Calu3 (cell line): ENCODE data around the gene CACNA1H. TPM values are rescaled to one million over a fixed set of nuclear protein-coding genes. Genes with fewer than 3 reads are reported as not detected.

ENCODE experiments used
- BruUV-seq: library from RNA; stranded (reverse); fragments of 400-500 nt; replicated peaks from 2 replicates; lab custom pipeline; 2021; lab: Mats Ljungman, UMichigan
- CTCF ChIA-PET: fragments of 300-600 bp; sonication (Branson Sonifier 250); formaldehyde crosslinking; loops from one replicate; lab custom pipeline; 2022; ENCODE audit warnings: antibody characterized with exemption; lab: Charles Lee
- DNase-seq: peaks from one replicate; pipeline ENCODE4 v3.0.0; 2022
- H3K27ac Mint-ChIP-seq: one replicate; pipeline ENCODE4 v1.8.0; 2022; ENCODE audit warnings: mixed read lengths; ENCODE audit not compliant: unreplicated experiment
- H3K27me3 Mint-ChIP-seq: one replicate; pipeline ENCODE4 v1.8.0; 2022; ENCODE audit warnings: mixed read lengths; ENCODE audit not compliant: unreplicated experiment
- H3K36me3 Mint-ChIP-seq: one replicate; pipeline ENCODE4 v1.8.0; 2022; ENCODE audit warnings: mild to moderate bottlenecking, moderate library complexity, mixed read lengths; ENCODE audit not compliant: insufficient read depth, unreplicated experiment
- H3K4me1 Mint-ChIP-seq: one replicate; pipeline ENCODE4 v1.8.0; 2022; ENCODE audit warnings: mild to moderate bottlenecking, low read depth, mixed read lengths; ENCODE audit not compliant: unreplicated experiment
- H3K4me3 Mint-ChIP-seq: one replicate; pipeline ENCODE4 v1.8.0; 2022; ENCODE audit warnings: mild to moderate bottlenecking, low read depth, moderate library complexity, mixed read lengths; ENCODE audit not compliant: unreplicated experiment
- H3K9me3 Mint-ChIP-seq: one replicate; pipeline ENCODE4 v1.8.0; 2022; ENCODE audit warnings: low read depth, mixed read lengths; ENCODE audit not compliant: unreplicated experiment
- CTCF ChIP-seq: fragments of 200-600 bp; IDR thresholded peaks from one replicate; pipeline ENCODE4 v1.8.0; 2022; ENCODE audit warnings: antibody characterized with exemption; ENCODE audit not compliant: unreplicated experiment
- intact Hi-C: fragments of 100-400 bp; cut with micrococcal nuclease; formaldehyde crosslinking; loops from one replicate; pipeline ENCODE4 v1.10.0; 2022; ENCODE audit not compliant: unreplicated experiment
- total RNA-seq: library from RNA; stranded (reverse); gene quantifications from 2 replicates; pipeline ENCODE4 v1.2.3, GENCODE V29; 2022

CACNA1H gene
- total RNA-seq, 1 experiment from 2014 or later = not detected

GRCh38 chr16:1262210-1262845, 109.4 kb downstream of the CACNA1H start:
- no TSS peak for BruUV-seq
- Mint-ChIP-seq H3K4me3 (no peak overlapping the region), H3K4me1 (peaks cover 10% of the 10 kb centered on the region), H3K36me3 (peaks cover 12% of the 10 kb centered on the region), H3K27ac (no peak overlapping the region), H3K27me3 (peaks cover 96% of the 10 kb centered on the region), H3K9me3 (peaks cover 4% of the 10 kb centered on the region)
- no peak for TF ChIP-seq CTCF
- CTCF ChIA-PET = no interaction called here
- intact Hi-C loops = no loop called here
- DNase-seq = no peak

GRCh38 chr16:1262846-1263221, 109.9 kb downstream of the CACNA1H start:
- CTCF ChIA-PET = no interaction called here
- no TSS peak for BruUV-seq

GRCh38 chr16:1263591-1264344, 110.9 kb downstream of the CACNA1H start:
- peaks cover 86% of the 10 kb centered on the region for H3K27me3 Mint-ChIP-seq
- intact Hi-C loops = no loop called here
- no peak overlapping the region for H3K4me3 Mint-ChIP-seq
- H3K4me1 Mint-ChIP-seq = peaks cover 1% of the 10 kb centered on the region
- CTCF ChIA-PET = no interaction called here
- peaks cover 4% of the 10 kb centered on the region for H3K36me3 Mint-ChIP-seq
- TF ChIP-seq CTCF = no peak
- H3K9me3 Mint-ChIP-seq = peaks cover 4% of the 10 kb centered on the region
- DNase-seq = no peak
- no TSS peak for BruUV-seq
- H3K27ac Mint-ChIP-seq = no peak overlapping the region

More at GRCh38 chr16:1262846-1263221, 109.9 kb downstream of the CACNA1H start:
- peaks cover 10% of the 10 kb centered on the region for H3K4me1 Mint-ChIP-seq
- H3K27ac Mint-ChIP-seq = no peak overlapping the region
- H3K36me3 Mint-ChIP-seq = peaks cover 12% of the 10 kb centered on the region
- H3K4me3 Mint-ChIP-seq = no peak overlapping the region
- no peak for TF ChIP-seq CTCF
- no peak for DNase-seq
- H3K9me3 Mint-ChIP-seq = peaks cover 4% of the 10 kb centered on the region
- H3K27me3 Mint-ChIP-seq = peaks cover 91% of the 10 kb centered on the region
- intact Hi-C loops = no loop called here

GRCh38 chr16:1264345-1265089, 111.6 kb downstream of the CACNA1H start:
- peaks cover 86% of the 10 kb centered on the region for H3K27me3 Mint-ChIP-seq
- no peaks in the 10 kb centered on the region for H3K36me3 Mint-ChIP-seq
- H3K9me3 Mint-ChIP-seq = peaks cover 4% of the 10 kb centered on the region
- no peak for TF ChIP-seq CTCF
- intact Hi-C loops = no loop called here
- no peak overlapping the region for H3K27ac Mint-ChIP-seq
- DNase-seq = no peak
- no peak overlapping the region for H3K4me3 Mint-ChIP-seq
- no TSS peak for BruUV-seq
- H3K4me1 Mint-ChIP-seq = no peaks in the 10 kb centered on the region
- CTCF ChIA-PET = no interaction called here
